Central memory CD8-positive, alpha-beta T cell (primary cell): Measurements from ENCODE around the gene SPRN.

Experiments used
- ATAC-seq: fragments of 150-1000 bp; cut with Tn5 transposase; replicated peaks from 2 replicates; pipeline ENCODE4 v1.10.0; 2022; ENCODE audit warnings: mild to moderate bottlenecking, moderate FRiP score, moderate number of reproducible peaks; ENCODE audit not compliant: poor library complexity, severe bottlenecking; ENCODE audit errors: extremely low read depth
- DNase-seq, 2 donors: peaks; one replicate each; pipeline ENCODE4 v3.0.0; 2021; ENCODE audit warnings: low spot score in 2 of 2
- H3K27ac Mint-ChIP-seq: one replicate; pipeline ENCODE4 v1.8.0; 2022; ENCODE audit warnings: low read depth, mild to moderate bottlenecking, moderate library complexity, mixed read lengths
- H3K27me3 Mint-ChIP-seq: one replicate; pipeline ENCODE4 v1.8.0; 2022; ENCODE audit warnings: mixed read lengths
- H3K36me3 Mint-ChIP-seq: one replicate; pipeline ENCODE4 v1.8.0; 2022; ENCODE audit warnings: mild to moderate bottlenecking, moderate library complexity, mixed read lengths; ENCODE audit not compliant: insufficient read depth
- H3K4me1 Mint-ChIP-seq: one replicate; pipeline ENCODE4 v1.8.0; 2022; ENCODE audit warnings: mixed read lengths
- H3K4me3 Mint-ChIP-seq: one replicate; pipeline ENCODE4 v1.8.0; 2022; ENCODE audit warnings: mild to moderate bottlenecking, moderate library complexity, mixed read lengths
- H3K9me3 Mint-ChIP-seq: one replicate; pipeline ENCODE4 v1.8.0; 2022; ENCODE audit warnings: mixed read lengths

SPRN gene

DNA sequence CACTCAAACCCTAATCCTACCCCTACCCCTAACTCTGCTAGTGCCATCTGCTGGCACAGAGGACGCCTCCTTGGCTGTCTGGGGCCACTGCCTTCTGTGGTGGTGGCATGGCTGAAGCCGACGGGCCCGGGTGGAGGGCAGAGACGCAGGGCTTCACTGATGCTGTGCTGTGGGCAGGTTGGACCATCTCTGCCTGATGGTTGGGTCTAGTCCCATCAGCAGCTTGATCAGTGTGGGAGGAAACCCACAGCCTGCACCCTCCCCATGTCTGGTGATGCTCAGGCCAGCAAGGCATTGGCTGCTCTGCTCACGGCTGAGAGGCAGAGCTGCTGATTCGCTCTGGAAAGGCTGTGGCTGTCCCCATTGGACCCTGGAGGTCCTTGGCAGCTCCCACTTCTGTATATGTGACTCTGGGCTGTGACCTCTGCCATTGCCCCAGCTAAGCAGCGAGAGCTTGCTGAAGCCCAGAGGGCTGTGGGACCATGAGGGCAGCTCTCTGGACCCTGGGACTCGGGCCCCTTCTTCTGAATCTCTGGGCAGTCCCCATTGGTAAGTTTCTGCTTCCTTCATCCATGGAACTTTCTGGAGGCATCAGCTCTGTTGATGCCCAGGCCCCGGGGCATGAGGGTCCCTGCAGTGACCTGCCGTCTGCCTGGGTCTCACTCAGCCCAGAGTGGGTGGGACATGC is 29.2 kb upstream of the SPRN start, which contains the start of gene SCART1:
TSS of gene SCART1 (plus strand) at position 430 of the 688 bp plus-strand sequence. CDS start at position 483, 53 bp downstream.
- ATAC-seq, result no peak
- Mint-ChIP-seq H3K27me3 (no peaks in the 10 kb centered on the region), H3K27ac (no peak within 1 kb of the TSS), H3K9me3 (peaks cover 6% of the 10 kb centered on the region), H3K4me1 (no peaks in the 10 kb centered on the region), H3K4me3 (no peak within 1 kb of the TSS), H3K36me3 (peaks cover 5% of the 10 kb centered on the region)
- no peak for DNase-seq

GRCh38 chr10:133452453-133452852 is 28.0 kb upstream of the SPRN start:
- Mint-ChIP-seq H3K27me3 (peaks cover 5% of the 10 kb centered on the region), H3K4me1 (no peaks in the 10 kb centered on the region)
- ATAC-seq, result no peak

DNA sequence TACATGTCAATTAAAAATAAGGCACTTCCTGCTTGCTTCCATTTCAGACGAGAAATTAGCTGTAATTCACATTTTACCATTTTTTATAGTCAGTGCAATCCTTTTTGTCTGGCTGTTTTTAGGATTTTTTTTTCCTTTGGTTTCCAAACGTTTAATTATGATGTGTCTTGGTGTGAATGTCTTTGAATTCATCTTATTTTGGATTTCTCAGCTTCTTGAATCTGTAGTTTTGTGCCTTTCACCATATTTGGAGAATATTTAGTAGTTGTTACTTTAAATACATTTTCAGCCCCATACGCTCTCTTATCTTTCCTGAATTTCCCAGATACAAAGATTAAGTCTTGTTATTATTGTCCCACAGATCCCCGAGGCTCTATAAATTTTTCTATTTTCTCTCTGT is 26.9 kb upstream of the SPRN start:
- peaks cover 5% of the 10 kb centered on the region for H3K4me1 Mint-ChIP-seq
- ATAC-seq, result no peak
- DNase-seq, result no peak
- H3K36me3 Mint-ChIP-seq, result no peaks in the 10 kb centered on the region
- no peak overlapping the region for H3K4me3 Mint-ChIP-seq
- peaks cover 19% of the 10 kb centered on the region for H3K9me3 Mint-ChIP-seq
- H3K27ac Mint-ChIP-seq, result no peak overlapping the region
- H3K27me3 Mint-ChIP-seq, result peaks cover 15% of the 10 kb centered on the region

More at GRCh38 chr10:133452453-133452852, 28.0 kb upstream of the SPRN start:
- H3K36me3 Mint-ChIP-seq, result no peaks in the 10 kb centered on the region
- no peak overlapping the region for H3K4me3 Mint-ChIP-seq
- H3K27ac Mint-ChIP-seq, result no peak overlapping the region
- DNase-seq, result no peak
- H3K9me3 Mint-ChIP-seq, result peaks cover 11% of the 10 kb centered on the region

DNA sequence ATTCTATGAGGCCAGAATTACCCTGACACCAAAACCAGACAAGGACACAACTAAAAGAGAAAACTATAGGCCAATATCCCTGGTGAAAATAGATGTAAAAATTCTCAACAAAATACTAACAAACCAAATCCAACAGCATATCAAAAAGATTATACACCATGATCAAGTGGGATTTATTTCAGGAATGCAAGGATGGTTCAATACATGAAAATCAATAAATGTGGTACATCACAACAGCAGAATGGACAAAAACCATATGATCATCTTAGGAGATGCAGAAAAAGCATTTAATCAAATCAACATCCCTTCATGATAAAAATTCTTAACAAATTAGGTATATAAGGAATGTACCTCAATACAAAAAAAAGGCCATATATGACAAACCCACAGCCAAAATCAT is 23.7 kb upstream of the SPRN start:
- H3K27ac Mint-ChIP-seq, result no peak overlapping the region
- H3K4me3 Mint-ChIP-seq, result no peak overlapping the region
- peaks cover 2% of the 10 kb centered on the region for H3K36me3 Mint-ChIP-seq
- no peak for ATAC-seq
- peaks cover 15% of the 10 kb centered on the region for H3K27me3 Mint-ChIP-seq
- no peak for DNase-seq
- H3K4me1 Mint-ChIP-seq, result peaks cover 7% of the 10 kb centered on the region
- peaks cover 19% of the 10 kb centered on the region for H3K9me3 Mint-ChIP-seq

GRCh38 chr10:133446979-133447378 is 22.6 kb upstream of the SPRN start:
- no peak for DNase-seq

GRCh38 chr10:133445751-133446708 is 21.6 kb upstream of the SPRN start:
- no peak overlapping the region for H3K4me3 Mint-ChIP-seq
- H3K9me3 Mint-ChIP-seq, result peaks cover 19% of the 10 kb centered on the region
- H3K27me3 Mint-ChIP-seq, result peaks cover 15% of the 10 kb centered on the region
- H3K27ac Mint-ChIP-seq, result peak overlapping the region; percentile 6
- H3K4me1 Mint-ChIP-seq, result peaks cover 22% of the 10 kb centered on the region
- H3K36me3 Mint-ChIP-seq, result peaks cover 2% of the 10 kb centered on the region
- DNase-seq, result no peak
- no peak for ATAC-seq

More at GRCh38 chr10:133446979-133447378, 22.6 kb upstream of the SPRN start:
- Mint-ChIP-seq H3K4me1 (peaks cover 19% of the 10 kb centered on the region), H3K27ac (peak overlapping the region; percentile 6), H3K9me3 (peaks cover 19% of the 10 kb centered on the region), H3K27me3 (peaks cover 15% of the 10 kb centered on the region), H3K36me3 (peaks cover 2% of the 10 kb centered on the region), H3K4me3 (no peak overlapping the region)
- no peak for ATAC-seq

DNA sequence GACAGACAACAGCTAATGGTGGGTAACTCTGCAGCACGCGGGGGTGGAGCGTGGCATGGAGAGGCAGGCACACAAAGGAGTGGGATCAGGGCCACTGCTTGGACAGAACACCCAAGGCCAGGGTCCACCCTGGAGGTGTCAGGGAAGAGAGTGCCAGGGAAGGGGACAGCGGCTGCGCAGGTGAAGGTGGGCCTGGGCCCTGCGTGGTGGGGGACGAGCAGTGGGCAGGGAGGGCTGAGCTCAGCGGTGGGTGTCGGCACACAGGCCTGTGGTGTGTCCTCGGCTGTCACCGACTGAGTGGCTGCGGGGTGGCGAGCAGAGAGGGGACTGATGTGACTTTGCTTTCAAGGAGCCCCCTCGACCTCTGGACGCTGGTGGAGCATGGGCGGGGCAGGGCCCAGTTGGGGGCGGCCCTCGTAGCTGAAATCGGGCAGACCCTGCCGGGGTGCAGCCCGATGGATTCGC is 20.9 kb upstream of the SPRN start:
- Mint-ChIP-seq H3K27me3 (peaks cover 15% of the 10 kb centered on the region), H3K27ac (no peak overlapping the region), H3K36me3 (peaks cover 2% of the 10 kb centered on the region), H3K4me1 (peaks cover 22% of the 10 kb centered on the region), H3K9me3 (peaks cover 19% of the 10 kb centered on the region), H3K4me3 (no peak overlapping the region)
- DNase-seq (no peak), ATAC-seq (no peak)

DNA sequence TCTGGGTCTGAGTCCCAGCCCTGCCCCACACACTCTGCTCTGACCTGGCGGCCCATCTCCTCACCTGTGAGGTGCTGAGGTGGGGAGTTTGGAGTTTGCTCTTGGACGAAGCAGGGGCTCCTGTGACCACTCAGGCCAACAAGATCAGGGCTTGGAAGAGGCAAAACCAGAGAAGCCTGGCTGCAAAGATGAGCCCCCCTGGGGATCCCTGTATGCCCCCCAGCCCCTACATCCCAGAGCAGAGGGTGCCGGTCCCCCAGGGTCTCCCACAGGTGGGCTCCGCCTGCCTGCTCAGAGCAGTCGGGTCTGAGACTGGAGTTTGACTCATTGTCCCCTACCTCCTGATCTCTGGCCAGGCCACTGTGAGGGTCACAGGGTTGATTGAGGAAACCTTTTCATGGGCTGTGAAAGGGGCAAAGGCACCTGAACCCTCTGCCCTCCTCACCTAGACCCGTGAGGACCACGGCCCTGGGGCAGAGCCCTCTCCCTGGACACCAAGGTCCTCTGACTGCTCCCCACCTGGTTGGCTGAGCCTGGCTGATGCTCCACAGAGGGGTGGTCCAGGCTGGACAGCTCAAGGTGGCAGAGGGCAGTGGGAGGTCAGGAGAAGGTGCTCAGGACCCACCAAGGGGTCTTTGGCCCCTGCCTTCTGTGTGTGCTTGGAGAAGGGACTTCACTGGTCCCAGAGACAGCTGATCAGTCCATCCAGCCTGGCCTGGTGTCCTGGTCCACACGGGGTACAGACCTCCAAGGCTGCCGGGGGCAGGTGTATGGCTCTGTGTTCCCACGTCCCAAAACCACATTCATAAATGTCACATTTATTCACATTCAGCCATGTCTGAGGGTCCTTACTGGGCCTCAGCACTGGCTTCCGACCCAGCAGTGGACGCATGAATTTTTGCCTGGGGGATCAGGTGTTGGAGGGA is 20.2 kb upstream of the SPRN start:
- no peak for ATAC-seq
- Mint-ChIP-seq H3K4me3 (no peak overlapping the region), H3K27me3 (peaks cover 15% of the 10 kb centered on the region), H3K27ac (no peak overlapping the region), H3K36me3 (peaks cover 2% of the 10 kb centered on the region), H3K4me1 (peaks cover 22% of the 10 kb centered on the region), H3K9me3 (peaks cover 18% of the 10 kb centered on the region)
- DNase-seq, result no peak

DNA sequence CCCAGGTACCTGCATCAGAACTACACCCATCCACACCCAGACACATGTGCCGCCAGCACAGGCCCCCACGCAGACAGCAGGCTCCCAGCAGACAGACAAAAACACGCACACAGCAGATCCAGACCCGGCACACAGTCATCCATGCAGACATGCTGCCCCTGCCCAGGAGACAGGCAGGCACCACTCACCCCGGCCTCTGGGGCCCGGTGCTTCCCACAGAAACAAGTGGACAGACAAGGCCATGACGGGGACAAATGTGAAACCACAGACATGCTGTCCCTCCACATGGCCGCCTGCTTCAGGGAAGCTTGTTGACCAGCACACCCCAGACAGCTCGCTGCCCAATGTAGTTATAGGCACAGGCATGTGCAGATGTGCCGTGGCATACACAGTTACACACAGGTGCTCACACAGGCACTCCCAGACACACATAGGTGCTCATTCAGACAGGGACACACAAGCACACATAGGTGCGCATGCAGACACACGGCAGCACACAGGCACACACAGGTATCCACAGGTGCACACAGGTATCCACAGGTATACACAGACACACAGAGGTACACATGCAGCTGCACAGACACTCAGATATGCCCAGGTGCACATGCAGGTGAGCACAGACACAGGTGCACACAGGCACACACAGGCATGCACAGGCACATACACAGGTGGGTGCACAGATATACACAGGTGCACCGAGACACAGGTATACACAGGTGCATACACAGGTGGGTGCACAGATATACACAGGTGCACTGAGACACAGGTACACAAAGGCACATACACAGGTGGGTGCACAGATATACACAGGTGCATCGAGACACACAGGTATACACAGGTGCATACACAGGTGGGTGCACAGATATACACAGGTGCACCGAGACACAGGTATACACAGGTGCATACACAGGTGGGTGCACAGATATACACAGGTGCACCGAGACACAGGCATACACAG is 18.8 kb upstream of the SPRN start:
- Mint-ChIP-seq H3K4me1 (peaks cover 29% of the 10 kb centered on the region), H3K36me3 (peaks cover 2% of the 10 kb centered on the region), H3K27me3 (peaks cover 15% of the 10 kb centered on the region), H3K27ac (peak overlapping the region; percentile 78), H3K9me3 (peaks cover 13% of the 10 kb centered on the region), H3K4me3 (peak overlapping the region; percentile 44)
- DNase-seq (no peak), ATAC-seq (no peak)

GRCh38 chr10:133442191-133442966 is 18.0 kb upstream of the SPRN start:
- Mint-ChIP-seq H3K4me3 (peak overlapping the region; percentile 44), H3K27ac (peak overlapping the region; percentile 78)
- ATAC-seq, result peak; percentile 28

More at GRCh38 chr10:133442191-133442966, 18.0 kb upstream of the SPRN start:
- Mint-ChIP-seq H3K36me3 (peaks cover 2% of the 10 kb centered on the region), H3K27me3 (peaks cover 12% of the 10 kb centered on the region), H3K9me3 (peaks cover 8% of the 10 kb centered on the region), H3K4me1 (peaks cover 29% of the 10 kb centered on the region)
- peak in 1 of 2 donors; percentile 12 for DNase-seq
